ENCODE results near the gene TBL1XR1.

Gene TBL1XR1

GRCh38 chr3:176974279-176974678, 223.0 kb downstream of the TBL1XR1 start:
- in situ Hi-C loops (cut with MboI; ENCODE audit: low sequenced_read_pairs): no loop called here

- in situ Hi-C loops (cut with MboI; ENCODE audit: low sequenced_read_pairs): no loop called here
Observed at GRCh38 chr3:176971613-176972174, 225.6 kb downstream of the TBL1XR1 start.

GRCh38 chr3:176970770-176971169, 226.5 kb downstream of the TBL1XR1 start:
- in situ Hi-C loops (cut with MboI; ENCODE audit: low sequenced_read_pairs): no loop called here

- in situ Hi-C loops (cut with MboI; ENCODE audit: low sequenced_read_pairs): no loop called here
Observed at GRCh38 chr3:176969506-176969905, 227.8 kb downstream of the TBL1XR1 start.
